GM12878 (cell line): ENCODE measurements around the gene EFHC1. TPM values are rescaled to one million over a fixed set of nuclear protein-coding genes. Genes with fewer than 3 reads are reported as not detected.

Experiments
- ATAC-seq: fragments of 200-7000 bp; cut with Tn5 transposase; 3 replicates; pipeline ENCODE4 v1.9.1; 2020; ENCODE audit warnings: mild to moderate bottlenecking, moderate library complexity
- BruUV-seq: library from RNA; stranded (reverse); fragments of 400-500 nt; replicated peaks from 2 replicates; lab custom pipeline; 2021; lab: Mats Ljungman, UMichigan
- CTCF ChIA-PET: fragments of 300-600 bp; sonication (Branson Sonifier 250); formaldehyde crosslinking; extraction: SDS; loops from one replicate; lab custom pipeline; 2021; ENCODE audit warnings: inconsistent platforms; lab: Yijun Ruan, JAX
- POLR2A ChIA-PET: fragments of 350-600 bp; formaldehyde crosslinking; extraction: SDS; loops from one replicate; lab custom pipeline; 2021; ENCODE audit warnings: inconsistent platforms; lab: Charles Lee
- RAD21 ChIA-PET: fragments of 300-600 bp; sonication (Branson Sonifier 250); formaldehyde crosslinking; loops from one replicate; lab custom pipeline; 2023; ENCODE audit warnings: antibody characterized with exemption; ENCODE audit not compliant: unreplicated experiment; lab: Charles Lee
- SMC1A ChIA-PET: fragments of 300-600 bp; sonication (Branson Sonifier 250); formaldehyde crosslinking; loops from one replicate; lab custom pipeline; 2023; ENCODE audit not compliant: unreplicated experiment, uncharacterized antibody; lab: Charles Lee
- DNase-seq: peaks from one replicate; pipeline ENCODE4 v3.0.0-alpha.2; 2011; ENCODE audit warnings: low read depth, low spot score
- FAIRE-seq: peaks from 3 replicates; lab custom pipeline; 2011; peaks lifted over from hg19 to GRCh38; lab: Jason Lieb, UNC
- H2AFZ ChIP-seq: 2 replicates; pipeline ENCODE4 v1.6.0; 2011; ENCODE audit warnings: low read depth, low read length, control low read depth; ENCODE audit not compliant: control insufficient read depth
- H3K27ac ChIP-seq: 2 replicates; pipeline ENCODE4 v1.5.1; 2011; ENCODE audit warnings: control low read depth; ENCODE audit not compliant: control insufficient read depth, insufficient read depth
- H3K27me3 ChIP-seq, 2 experiments: replicated peaks in 1 of 2; 2 replicates each; pipeline versions ENCODE4 v1.6.0 to v1.6.1; 2011; ENCODE audit warnings: low read length in 1 of 2; ENCODE audit not compliant: control insufficient read depth in 2 of 2, insufficient read depth in 2 of 2
- H3K36me3 ChIP-seq, 2 experiments: 2 replicates each; pipeline ENCODE4 v1.5.1; 2011; ENCODE audit warnings: low read length in 1 of 2; ENCODE audit not compliant: control insufficient read depth in 2 of 2, insufficient read depth in 2 of 2
- H3K4me1 ChIP-seq: 2 replicates; pipeline ENCODE4 v1.6.1; 2011; ENCODE audit warnings: mild to moderate bottlenecking, low read length, moderate library complexity, mixed read lengths; ENCODE audit not compliant: control insufficient read depth, insufficient read depth
- H3K4me2 ChIP-seq: 2 replicates; pipeline ENCODE4 v1.6.0; 2011; ENCODE audit warnings: control low read depth; ENCODE audit not compliant: control insufficient read depth, insufficient read depth
- H3K4me3 ChIP-seq: fragments of 200-600 bp; sonication (generic); 2 replicates; pipeline ENCODE4 v1.5.1; 2016
- H3K79me2 ChIP-seq: 2 replicates; pipeline ENCODE4 v1.6.0; 2011; ENCODE audit warnings: low read length; ENCODE audit not compliant: control insufficient read depth, insufficient read depth
- H3K9ac ChIP-seq: 2 replicates; pipeline ENCODE4 v1.8.0; 2011; ENCODE audit warnings: low read length, control low read depth, mixed read lengths; ENCODE audit not compliant: control insufficient read depth, insufficient read depth
- H3K9me3 ChIP-seq: replicated peaks from 3 replicates; pipeline ENCODE4 v1.5.1; 2011; ENCODE audit warnings: mild to moderate bottlenecking, low read length; ENCODE audit not compliant: control insufficient read depth, insufficient read depth
- H4K20me1 ChIP-seq: 2 replicates; pipeline ENCODE4 v1.6.0; 2011; ENCODE audit not compliant: control insufficient read depth, insufficient read depth
- ATF7 ChIP-seq: fragments of 450-650 bp; IDR thresholded peaks from 2 replicates; pipeline ENCODE4 v1.6.1; 2016; ENCODE audit warnings: low read depth, mild to moderate bottlenecking
- BCL11A ChIP-seq: IDR thresholded peaks from 2 replicates; pipeline ENCODE4 v1.6.1; 2011; ENCODE audit warnings: low read depth, low read length
- DPF2 ChIP-seq: fragments of 450-650 bp; IDR thresholded peaks from 2 replicates; pipeline ENCODE4 v1.6.1; 2017; ENCODE audit warnings: mild to moderate bottlenecking
- HCFC1 ChIP-seq: fragments of 150-350 bp; IDR thresholded peaks from 2 replicates; pipeline ENCODE4 v1.6.1; 2014; ENCODE audit warnings: low read length
- HDAC6 ChIP-seq: fragments of 200-600 bp; sonication (generic); IDR thresholded peaks from one replicate; pipeline ENCODE4 v1.8.0; 2017; ENCODE audit warnings: antibody characterized with exemption; ENCODE audit not compliant: unreplicated experiment
- MYC ChIP-seq: IDR thresholded peaks from 2 replicates; pipeline ENCODE4 v1.6.1; 2011; ENCODE audit warnings: mild to moderate bottlenecking, low read length, moderate library complexity, inconsistent platforms; ENCODE audit not compliant: insufficient read depth, insufficient replicate concordance, insufficient read length, severe bottlenecking
- NBN ChIP-seq: fragments of 450-650 bp; IDR thresholded peaks from 2 replicates; pipeline ENCODE4 v1.6.1; 2016
- NR2C2 ChIP-seq: IDR thresholded peaks from 2 replicates; pipeline ENCODE4 v1.6.1; 2011; ENCODE audit warnings: borderline replicate concordance, low read depth; ENCODE audit not compliant: control insufficient read depth, insufficient read length
- RCOR1 ChIP-seq: conservative IDR thresholded peaks from 2 replicates; pipeline ENCODE4 v1.6.1; 2012; ENCODE audit warnings: low read depth, low read length, improper control_type of control experiment
- SPI1 ChIP-seq: IDR thresholded peaks from 2 replicates; pipeline ENCODE4 v1.6.1; 2011; ENCODE audit warnings: low read depth, mild to moderate bottlenecking, low read length, moderate library complexity, borderline replicate concordance; ENCODE audit not compliant: insufficient read depth
- ZBED1 ChIP-seq: IDR thresholded peaks from 2 replicates; pipeline ENCODE4 v1.6.1; 2016; ENCODE audit warnings: borderline replicate concordance
- WGBS: methylation state at CpG from one replicate; pipeline ENCODE4 v1.1.6; 2016; ENCODE audit warnings: low lambda C conversion rate; ENCODE audit not compliant: insufficient replicate concordance, insufficient coverage; ENCODE audit errors: missing lambda C conversion rate; 5-methylcytosine and 5-hydroxymethylcytosine counted together
- in situ Hi-C: fragments of 300-500 bp; cut with MboI; formaldehyde crosslinking; loops from 9 replicates; pipeline ENCODE4 v1.14.3; 2018; ENCODE audit warnings: mixed read lengths
- intact Hi-C: fragments of 100-400 bp; cut with micrococcal nuclease; formaldehyde crosslinking; loops from one replicate; pipeline ENCODE4 v1.14.2; 2022; ENCODE audit not compliant: unreplicated experiment
- polyA plus RNA-seq, 11 experiments: library from polyadenylated mRNA; depleted of rRNA in 4 of 11; unstranded in 6 of 11; stranded (reverse) in 5 of 11; fragments of >200 nt; fragmentation: Nextera tagmentation in 4 of 11; fragmentation: Illumina TruSeq in 1 of 11; extraction: Ambion mirVana in 4 of 11; extraction: Trizol in 1 of 11; gene quantifications; 1 replicate in 1 of 11; 2 replicates in 10 of 11; pipeline versions ENCODE4 v1.2.1 to v1.2.3, GENCODE V29; 2011 to 2016; ENCODE audit warnings: inconsistent platforms in 2 of 11, missing spikeins in 2 of 11, low read depth in 1 of 11
- total RNA-seq, 4 experiments: library from RNA; depleted of rRNA in 3 of 4; stranded (reverse); fragments of >200 nt in 3 of 4; fragmentation: Illumina TruSeq in 1 of 4; extraction: Trizol in 1 of 4; gene quantifications; 2 replicates each; pipeline versions ENCODE4 v1.2.1 to v1.2.3, GENCODE V29; 2013 to 2021
- TF ChIP-seq, protein P1 (sequence below): IDR thresholded peaks from 2 replicates; pipeline ENCODE4 v1.6.1; 2011; ENCODE audit warnings: mild to moderate bottlenecking, low read depth, low read length, moderate library complexity; ENCODE audit not compliant: insufficient replicate concordance

The EFHC1 gene
- total and polyA plus RNA-seq, 10 of the 15 experiments (the other 5 are each of a cell fraction or from before 2014, with no cell fraction given) = 5.5 to 14.5 (median 8.8) TPM

DNA sequence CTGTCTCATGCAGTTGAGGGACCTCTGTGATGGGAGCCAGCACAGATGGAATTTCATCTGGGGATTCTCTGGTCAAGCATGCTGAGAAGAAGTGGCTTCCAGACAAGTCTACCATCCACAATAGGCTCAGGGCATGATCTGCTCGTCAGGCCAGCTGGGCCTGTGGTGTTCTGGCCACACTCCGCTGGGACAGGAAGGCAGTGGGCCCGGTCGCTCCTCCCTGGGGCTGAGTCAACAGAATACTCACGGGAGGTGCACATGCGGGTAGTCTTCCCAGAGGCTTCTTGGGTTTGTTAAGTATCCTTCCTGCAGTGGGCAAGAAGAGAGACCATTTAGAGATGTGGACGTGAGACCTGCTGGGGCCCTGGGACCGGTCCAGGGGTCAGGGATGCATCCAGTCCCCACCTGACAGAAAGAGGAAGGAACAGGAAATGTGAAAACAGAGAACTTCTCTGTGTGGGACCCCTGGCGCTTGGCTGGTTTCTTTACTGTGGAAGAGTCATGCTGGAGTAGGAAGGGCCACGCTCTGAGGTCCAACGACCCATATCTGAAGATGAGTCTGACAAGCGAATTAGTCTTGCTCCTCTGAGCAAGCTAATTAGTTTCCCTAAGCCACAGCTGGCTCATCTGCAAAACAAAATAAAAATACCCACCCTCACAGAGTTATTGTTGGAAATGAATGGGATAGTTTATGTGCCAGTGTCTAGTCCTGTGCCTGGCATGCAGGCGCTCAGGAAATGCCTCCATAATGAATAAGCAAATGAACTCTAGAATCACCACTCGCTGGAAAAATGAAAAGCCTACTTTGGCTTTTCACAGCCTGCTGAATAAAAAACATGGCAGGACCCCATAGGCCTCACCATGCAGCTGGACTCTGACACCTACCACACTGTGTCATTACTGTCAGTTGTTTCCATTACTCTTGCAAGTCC is 89.4 kb downstream of the EFHC1 start:
- 56% methylated on average over 14 of the region's 14 CpGs for WGBS

More for the DNA sequence above, 89.4 kb downstream of the EFHC1 start:
- TF ChIP-seq DPF2 (no peak), ATF7 (no peak), NR2C2 (no peak), HDAC6 (no peak), ZBED1 (no peak), HCFC1 (no peak), SPI1 (no peak), NBN (no peak), RCOR1 (no peak), MYC (no peak), BCL11A (no peak)
- TF ChIP-seq, protein P1, sequence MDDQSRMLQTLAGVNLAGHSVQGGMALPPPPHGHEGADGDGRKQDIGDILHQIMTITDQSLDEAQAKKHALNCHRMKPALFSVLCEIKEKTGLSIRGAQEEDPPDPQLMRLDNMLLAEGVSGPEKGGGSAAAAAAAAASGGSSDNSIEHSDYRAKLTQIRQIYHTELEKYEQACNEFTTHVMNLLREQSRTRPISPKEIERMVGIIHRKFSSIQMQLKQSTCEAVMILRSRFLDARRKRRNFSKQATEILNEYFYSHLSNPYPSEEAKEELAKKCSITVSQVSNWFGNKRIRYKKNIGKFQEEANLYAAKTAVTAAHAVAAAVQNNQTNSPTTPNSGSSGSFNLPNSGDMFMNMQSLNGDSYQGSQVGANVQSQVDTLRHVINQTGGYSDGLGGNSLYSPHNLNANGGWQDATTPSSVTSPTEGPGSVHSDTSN = no peak
- intact Hi-C loops (no loop called here), in situ Hi-C loops (no loop called here)
- DNase-seq (no peak), FAIRE-seq (no peak), ATAC-seq (no peak; the same call in 2 of the 3 replicates)
- Histone ChIP-seq H2AFZ (no peak overlapping the region), H3K4me1 (no peaks in the 10 kb centered on the region; the same call in 1 of the 2 replicates), H3K9ac (no peak overlapping the region), H3K9me3 (no peaks in the 10 kb centered on the region), H3K79me2 (no peaks in the 10 kb centered on the region), H3K4me3 (no peak overlapping the region), H3K4me2 (no peak overlapping the region), H3K27ac (no peak overlapping the region), H3K27me3 (no peaks in the 10 kb centered on the region), H4K20me1 (no peaks in the 10 kb centered on the region; the same call in 1 of the 2 replicates), H3K36me3 (peaks cover 9 to 18% of the 10 kb centered on the region in 2 experiments; a peak in 3 of 4 replicates)
- ChIA-PET CTCF (interaction anchor here (2.0 kb wide), 1 partner anchor 92 kb away, joined by 10 read pairs; no protein-coding TSS in a partner anchor), RAD21 (interaction anchor here (2.0 kb wide), 1 partner anchor 11 kb away, joined by 6 read pairs; no protein-coding TSS in a partner anchor), SMC1A (no interaction called here), POLR2A (no interaction called here)
- no TSS peak for BruUV-seq
